Heart left ventricle (tissue), 16 donors: ENCODE data around the gene KPNA4. TPM values are rescaled to one million over a fixed set of nuclear protein-coding genes. Genes with fewer than 3 reads are reported as not detected.

ENCODE experiments used
- ATAC-seq, 4 donors: fragments of 200-7000 bp; cut with Tn5 transposase; one replicate each; pipeline ENCODE4 v1.9.1; 2020 to 2022; ENCODE audit warnings: moderate library complexity in 4 of 4, mild to moderate bottlenecking in 3 of 4, moderate number of reproducible peaks in 1 of 4
- DNase-seq, 5 donors: peaks; one replicate each; pipeline ENCODE4 v3.0.0-alpha.2; 2020
- H3K27ac ChIP-seq, 12 donors: fragments of 200-600 bp; sonication (generic) in 4 of 12; one replicate each; pipeline versions ENCODE4 v1.5.0 to v1.8.0; 2016 to 2022; ENCODE audit warnings: mild to moderate bottlenecking in 2 of 12
- H3K27me3 ChIP-seq, 9 donors: fragments of 200-600 bp; sonication (generic) in 2 of 9; one replicate each; pipeline versions ENCODE4 v1.5.1 to v1.8.0; 2016 to 2022; ENCODE audit warnings: mild to moderate bottlenecking in 3 of 9
- H3K36me3 ChIP-seq, 9 donors: fragments of 200-600 bp; sonication (generic) in 2 of 9; one replicate each; pipeline versions ENCODE4 v1.5.0 to v1.8.0; 2018 to 2022; ENCODE audit warnings: mild to moderate bottlenecking in 2 of 9
- H3K4me1 ChIP-seq, 12 donors: fragments of 200-600 bp; sonication (generic) in 4 of 12; one replicate each; pipeline versions ENCODE4 v1.5.0 to v1.8.0; 2016 to 2022; ENCODE audit warnings: mild to moderate bottlenecking in 3 of 12
- H3K4me3 ChIP-seq, 12 donors: fragments of 200-600 bp; sonication (generic) in 4 of 12; one replicate each; pipeline versions ENCODE4 v1.5.0 to v1.8.0; 2017 to 2022; ENCODE audit warnings: mild to moderate bottlenecking in 9 of 12, moderate library complexity in 4 of 12
- H3K9me3 ChIP-seq, 12 donors: fragments of 200-600 bp; sonication (generic) in 4 of 12; one replicate each; pipeline versions ENCODE4 v1.5.0 to v1.8.0; 2016 to 2022; ENCODE audit warnings: mild to moderate bottlenecking in 1 of 12
- CTCF ChIP-seq, 12 donors: fragments of 200-600 bp; sonication (generic) in 4 of 12; IDR thresholded peaks; one replicate each; pipeline versions ENCODE4 v1.5.0 to v1.8.0; 2018 to 2022; ENCODE audit warnings: antibody characterized with exemption in 12 of 12, mild to moderate bottlenecking in 5 of 12
- POLR2A ChIP-seq, 2 donors: fragments of 450-650 bp; IDR thresholded peaks; one replicate each; pipeline ENCODE4 v1.6.1; 2017; ENCODE audit warnings: antibody characterized with exemption in 2 of 2, mild to moderate bottlenecking in 2 of 2, moderate library complexity in 2 of 2
- WGBS, 4 donors: extraction: QIAGEN DNeasy Blood & Tissue Kit in 2 of 4; methylation state at CpG; one replicate each; pipeline versions ENCODE4 v1.1.5 to v1.1.7; 2013 to 2018; 5-methylcytosine and 5-hydroxymethylcytosine counted together
- intact Hi-C, 10 donors: fragments of 100-400 bp; cut with DNase I; formaldehyde crosslinking; loops; one replicate each; pipeline versions ENCODE4 v1.11.1 to v1.14.2; 2022
- polyA plus RNA-seq, 2 donors: library from polyadenylated mRNA; stranded (reverse); fragments of 200-250 nt; gene quantifications; one replicate each; pipeline ENCODE4 v1.2.3, GENCODE V29; 2013
- total RNA-seq, 9 donors: library from RNA; depleted of rRNA in 2 of 9; stranded (reverse); fragments of >200 nt in 2 of 9; fragmentation: NEBNext Ultra II Directional in 3 of 9; extraction: Animal tissue kit (Norgen Biotek cat#: 25700) in 3 of 9; gene quantifications; one replicate each; pipeline versions ENCODE4 v1.1.0 to v1.2.4, GENCODE V29; 2016 to 2023
- donor health status: ischemic (EF 13 %, LVEDD 7.1; RV severe dilation, severe dysfunction).
- donor health status: healthy with polysubstance abuse.
- donor health status: DM: no; HTN: yes; CAD: no.
- donor health status: DM: no; HTN: no; CAD: no.
- donor health status: ischemic (EF 25% LVEDD 6.9; RV normal size, moderate dysfunction).
- donor health status: ischemic (EF 25% LVEDD 5.7; RV mildly dilated, moderate dysfunction).
- donor health status: healthy.
- donor health status: DM: yes; HTN: yes; CAD: no.
- donor health status: ischemic (EF 35%, LVEDD 5.7; RV mildly dilated, moderate dysfunction).
- donor health status: nonischemic (EF 11% LVEDD 7.7; RV severe dilation, severe dysfunction).
- donor health status: DM: yes; HTN: yes; CAD: no.
- donor health status: PGD.
- donor health status: ischemic (EF 29% LVEDD 5.4; RV normal size, mild dysfunction).
- donor health status: nonischemic (EF 23%, LVEDD 6.1; RV moderate dilation, normal function).

Gene KPNA4
- total and polyA plus RNA-seq, 11 donors, result 29.1 to 198 (median 128) TPM

GRCh38 chr3:160567774-160568173 lies 2.4 kb upstream of the KPNA4 start:
- intact Hi-C loops, result loop anchor here in 6 of 10 donors (5.0 to 10.0 kb wide), 3 partner anchors 170 to 190 kb away; partner anchors contain the start of genes PPM1L (in 5 of the 6), IFT80 (in 1 of the 6) and SMC4 (in 1 of the 6)
- H3K4me3 ChIP-seq, result no peak overlapping the region
- peaks cover 0 to 10% (median 0%) of the 10 kb centered on the region in 9 donors for H3K36me3 ChIP-seq
- 96 to 100% (median 98%) methylated on average over 3 of the region's 3 CpGs for WGBS, 4 donors
- ATAC-seq, result no peak
- no peak overlapping the region for H3K27ac ChIP-seq
- H3K9me3 ChIP-seq, result no peaks in the 10 kb centered on the region
- no peak for TF ChIP-seq POLR2A (IDR thresholded peaks at IDR 0.05)
- TF ChIP-seq CTCF (IDR thresholded peaks at IDR 0.05), result no peak
- H3K4me1 ChIP-seq, result peaks cover 0 to 30% (median 23%) of the 10 kb centered on the region in 12 donors
- DNase-seq, result no peak
- no peaks in the 10 kb centered on the region for H3K27me3 ChIP-seq

GRCh38 chr3:160566499-160566898 lies 1.1 kb upstream of the KPNA4 start:
- Histone ChIP-seq H3K4me1 (peaks cover 6 to 43% (median 35%) of the 10 kb centered on the region in 12 donors), H3K27ac (peak overlapping the region in 11 of 12 donors; percentile 93 to 99 (median 98)), H3K36me3 (peaks cover 0 to 10% (median 0%) of the 10 kb centered on the region in 9 donors), H3K4me3 (peak overlapping the region; percentile 69 to 94 (median 85)), H3K9me3 (no peaks in the 10 kb centered on the region), H3K27me3 (no peaks in the 10 kb centered on the region)
- DNase-seq (no peak), ATAC-seq (no peak)
- TF ChIP-seq POLR2A (IDR thresholded peaks at IDR 0.05) (no peak), CTCF (IDR thresholded peaks at IDR 0.05) (no peak)
- intact Hi-C loops, result loop anchor here in 6 of 10 donors (5.0 to 10.0 kb wide), 3 partner anchors 169 to 191 kb away; partner anchors contain the start of genes PPM1L (in 5 of the 6), IFT80 (in 1 of the 6) and SMC4 (in 1 of the 6)
- 5 to 10% (median 9%) methylated on average over 10 of the region's 10 CpGs for WGBS, 4 donors

- H3K36me3 ChIP-seq, result peaks cover 0 to 10% (median 0%) of the 10 kb centered on the region in 9 donors
- 0 to 1% (median 0%) methylated on average over 36 to 62 of the region's 62 CpGs for WGBS, 4 donors
- H3K27ac ChIP-seq, result peak overlapping the region; percentile 93 to 99 (median 98)
- no peak for TF ChIP-seq CTCF (IDR thresholded peaks at IDR 0.05)
- no peak for TF ChIP-seq POLR2A (IDR thresholded peaks at IDR 0.05)
- H3K4me1 ChIP-seq, result peaks cover 6 to 58% (median 49%) of the 10 kb centered on the region in 12 donors
- intact Hi-C loops, result loop anchor here in 6 of 10 donors (1.0 to 10.0 kb wide), 4 partner anchors 166 to 192 kb away; partner anchors contain the start of genes PPM1L (in 5 of the 6), IFT80 (in 2 of the 6) and SMC4 (in 2 of the 6)
- DNase-seq, result peak; percentile 72 to 84 (median 75)
- H3K27me3 ChIP-seq, result no peaks in the 10 kb centered on the region
- peak; percentile 29 to 80 (median 62) for ATAC-seq
- H3K4me3 ChIP-seq, result peak overlapping the region; percentile 69 to 94 (median 85)
- H3K9me3 ChIP-seq, result no peaks in the 10 kb centered on the region
These were observed 376 bp downstream of the KPNA4 start for GRCh38 chr3:160564949-160565441.

- no peak for ATAC-seq
- TF ChIP-seq CTCF (IDR thresholded peaks at IDR 0.05) (no peak), POLR2A (IDR thresholded peaks at IDR 0.05) (no peak)
These were observed 986 bp downstream of the KPNA4 start for GRCh38 chr3:160564258-160564911.

More at GRCh38 chr3:160564258-160564911, 986 bp downstream of the KPNA4 start:
- no peaks in the 10 kb centered on the region for H3K9me3 ChIP-seq
- no peaks in the 10 kb centered on the region for H3K27me3 ChIP-seq
- H3K27ac ChIP-seq, result peak overlapping the region; percentile 93 to 99 (median 98)
- peaks cover 0 to 10% (median 0%) of the 10 kb centered on the region in 9 donors for H3K36me3 ChIP-seq
- H3K4me3 ChIP-seq, result peak overlapping the region; percentile 69 to 94 (median 85)
- WGBS, 4 donors, result 0 to 3% (median 0%) methylated on average over 28 to 34 of the region's 34 CpGs
- intact Hi-C loops, result loop anchor here in 1 of 10 donors (10.0 kb wide), 1 partner anchor 190 kb away; the partner anchor contains the start of gene PPM1L
- peak in 2 of 5 donors; percentile 25 to 36 for DNase-seq
- peaks cover 6 to 64% (median 55%) of the 10 kb centered on the region in 12 donors for H3K4me1 ChIP-seq
